OCI-LY3 (cell line): ENCODE data around the gene ARL10.

Experiments
- H2AFZ ChIP-seq: fragments of 200-600, 300-600 bp; shearing (Covaris generic); 2 replicates; pipeline ENCODE4 v1.6.0; 2014; ENCODE audit warnings: antibody characterized with exemption, low read depth, low read length
- H3K27ac ChIP-seq: fragments of 200-600, 300-600 bp; sonication (generic); 2 replicates; pipeline ENCODE4 v1.5.1; 2014; ENCODE audit warnings: mild to moderate bottlenecking, low read length, moderate library complexity, mixed read lengths
- H3K27me3 ChIP-seq: fragments of 200-600, 300-600 bp; sonication (generic); 2 replicates; pipeline ENCODE4 v1.6.1; 2014; ENCODE audit warnings: low read depth, low read length, mixed read lengths
- H3K36me3 ChIP-seq: fragments of 200-600, 300-600 bp; sonication (generic); replicated peaks from 2 replicates; pipeline ENCODE3; 2014; ENCODE audit warnings: low read depth, low read length, mixed read lengths
- H3K4me1 ChIP-seq: fragments of 300-600, 200-600 bp; sonication (generic); 2 replicates; pipeline ENCODE4 v1.6.1; 2014; ENCODE audit warnings: low read length, mixed read lengths
- H3K4me2 ChIP-seq: fragments of 200-600, 300-600 bp; sonication (generic); 2 replicates; pipeline ENCODE4 v1.6.1; 2014; ENCODE audit warnings: low read length, mixed read lengths
- H3K4me3 ChIP-seq: fragments of 300-600, 200-600 bp; sonication (generic); 2 replicates; pipeline ENCODE4 v1.5.1; 2014; ENCODE audit warnings: antibody characterized with exemption, mild to moderate bottlenecking, low read length, moderate library complexity
- H3K79me2 ChIP-seq: fragments of 300-600, 200-600 bp; shearing (Covaris generic); 2 replicates; pipeline ENCODE4 v1.6.1; 2014; ENCODE audit warnings: mild to moderate bottlenecking, low read length, mixed read lengths
- H3K9ac ChIP-seq: fragments of 300-600, 200-600 bp; shearing (Covaris generic); 2 replicates; pipeline ENCODE4 v1.6.0; 2014; ENCODE audit warnings: mild to moderate bottlenecking, low read length, moderate library complexity
- H3K9me3 ChIP-seq: fragments of 200-600, 300-600 bp; shearing (Covaris generic); 2 replicates; pipeline ENCODE4 v1.6.1; 2014; ENCODE audit warnings: low read length, mixed read lengths; ENCODE audit not compliant: insufficient read depth
- H4K20me1 ChIP-seq: fragments of 200-600, 300-600 bp; sonication (generic); 2 replicates; pipeline ENCODE4 v1.6.1; 2016; ENCODE audit warnings: low read length, mixed read lengths; ENCODE audit not compliant: insufficient read depth
- EZH2phosphoT487 ChIP-seq: fragments of 200-600 bp; shearing (Covaris generic); IDR thresholded peaks from 2 replicates; pipeline ENCODE4 v1.6.1; 2018; ENCODE audit warnings: antibody characterized with exemption, mixed run types, low read depth
- TF ChIP-seq, protein P1 (sequence below): fragments of 200-600, 300-600 bp; sonication (generic); IDR thresholded peaks from 2 replicates; pipeline ENCODE4 v1.5.1; 2014; ENCODE audit warnings: antibody characterized with exemption, low read length, low read depth

The ARL10 gene, protein sequence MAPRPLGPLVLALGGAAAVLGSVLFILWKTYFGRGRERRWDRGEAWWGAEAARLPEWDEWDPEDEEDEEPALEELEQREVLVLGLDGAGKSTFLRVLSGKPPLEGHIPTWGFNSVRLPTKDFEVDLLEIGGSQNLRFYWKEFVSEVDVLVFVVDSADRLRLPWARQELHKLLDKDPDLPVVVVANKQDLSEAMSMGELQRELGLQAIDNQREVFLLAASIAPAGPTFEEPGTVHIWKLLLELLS

DNA sequence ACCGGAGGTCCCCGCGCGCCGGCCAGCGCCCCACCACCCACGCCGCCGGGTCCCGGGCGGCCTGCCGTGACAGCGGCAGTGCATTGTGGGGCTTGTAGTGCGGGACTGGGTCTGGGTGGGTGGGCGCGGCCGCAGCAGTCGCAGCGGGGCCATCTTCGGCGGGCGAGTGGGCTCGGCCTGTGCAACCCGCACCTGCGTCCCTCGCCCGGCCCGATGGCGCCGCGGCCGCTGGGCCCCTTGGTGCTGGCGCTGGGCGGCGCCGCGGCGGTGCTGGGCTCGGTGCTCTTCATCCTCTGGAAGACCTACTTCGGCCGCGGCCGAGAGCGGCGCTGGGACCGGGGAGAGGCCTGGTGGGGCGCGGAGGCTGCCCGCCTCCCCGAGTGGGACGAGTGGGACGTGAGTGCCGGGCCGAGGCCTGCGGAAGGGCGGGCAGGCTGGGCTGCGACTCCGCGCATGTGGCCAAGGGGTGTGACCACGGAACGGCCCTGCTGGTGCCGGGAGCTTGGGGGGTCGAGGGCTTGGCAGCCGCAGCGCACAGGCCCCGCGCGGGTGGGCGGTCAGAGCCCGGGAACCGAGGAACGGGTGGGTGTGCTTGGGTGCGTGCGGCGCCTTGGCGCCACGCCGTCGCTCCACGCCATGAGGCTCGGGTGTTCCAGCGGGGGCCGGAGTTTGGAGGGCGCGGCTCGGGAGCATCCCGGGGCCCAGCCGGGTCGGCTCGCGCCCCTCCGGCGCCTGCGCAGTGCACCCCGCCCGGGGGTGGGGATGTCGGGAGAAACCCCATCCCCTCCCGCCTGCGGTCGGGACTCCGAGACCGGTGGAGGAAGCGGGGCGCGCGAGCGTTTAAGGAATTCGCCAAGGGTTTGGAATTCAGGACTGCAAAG, at the start of gene ARL10:
Gene ARL10, plus strand, starts transcription at position 137 of the 881 bp plus-strand sequence. Its CDS starts 77 bp downstream, at position 214.
- peak within 1 kb of the TSS; percentile 65 for H3K9ac ChIP-seq
- H3K4me2 ChIP-seq, result peak within 1 kb of the TSS; percentile 75

DNA sequence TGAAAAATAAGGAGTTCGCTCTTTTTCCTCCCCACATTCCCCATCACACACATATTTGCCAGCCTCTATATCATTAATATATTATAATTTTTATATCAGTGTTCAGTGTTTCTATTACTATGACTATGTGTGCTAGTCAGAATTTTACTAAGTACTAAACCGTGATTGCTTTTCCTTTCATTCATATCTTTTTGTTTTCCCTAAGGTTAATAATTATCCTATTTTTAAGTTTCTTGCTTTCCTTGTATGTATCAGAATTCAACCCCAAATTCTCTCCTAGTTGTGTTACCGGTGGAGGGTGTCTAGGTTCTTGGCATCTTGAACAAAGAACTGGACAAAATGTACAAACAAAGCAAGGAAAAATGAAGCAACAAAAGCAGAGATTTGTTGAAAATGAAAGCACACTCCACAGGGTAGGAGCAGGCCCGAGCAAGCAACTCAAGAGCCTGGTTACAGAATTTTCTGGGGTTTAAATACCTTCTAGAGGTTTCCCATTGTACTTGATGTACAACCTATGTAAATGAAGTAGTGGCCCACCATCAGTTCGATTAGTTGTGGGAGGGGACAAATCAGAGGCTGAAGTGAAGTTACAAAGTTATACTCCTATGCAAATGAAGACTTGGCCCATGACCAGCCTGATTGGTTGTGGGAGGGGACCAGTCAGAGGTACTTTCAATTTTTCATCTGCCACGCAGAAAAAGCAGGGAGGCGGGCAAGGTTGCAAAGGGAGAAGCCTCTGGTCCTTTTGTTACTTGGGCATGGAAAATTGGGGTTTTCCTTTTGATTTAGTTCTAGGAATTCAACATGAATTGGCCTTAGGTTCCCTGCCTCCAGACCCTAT, 47.5 kb upstream of the ARL10 start:
- Histone ChIP-seq H3K9me3 (no peaks in the 10 kb centered on the region), H2AFZ (no peak overlapping the region), H4K20me1 (no peaks in the 10 kb centered on the region), H3K36me3 (peaks cover 21% of the 10 kb centered on the region), H3K4me2 (no peak overlapping the region), H3K9ac (no peak overlapping the region), H3K27me3 (no peaks in the 10 kb centered on the region), H3K79me2 (no peaks in the 10 kb centered on the region), H3K4me1 (no peaks in the 10 kb centered on the region), H3K27ac (no peak overlapping the region), H3K4me3 (no peak overlapping the region)
- no peak for TF ChIP-seq EZH2phosphoT487
- TF ChIP-seq, protein P1, sequence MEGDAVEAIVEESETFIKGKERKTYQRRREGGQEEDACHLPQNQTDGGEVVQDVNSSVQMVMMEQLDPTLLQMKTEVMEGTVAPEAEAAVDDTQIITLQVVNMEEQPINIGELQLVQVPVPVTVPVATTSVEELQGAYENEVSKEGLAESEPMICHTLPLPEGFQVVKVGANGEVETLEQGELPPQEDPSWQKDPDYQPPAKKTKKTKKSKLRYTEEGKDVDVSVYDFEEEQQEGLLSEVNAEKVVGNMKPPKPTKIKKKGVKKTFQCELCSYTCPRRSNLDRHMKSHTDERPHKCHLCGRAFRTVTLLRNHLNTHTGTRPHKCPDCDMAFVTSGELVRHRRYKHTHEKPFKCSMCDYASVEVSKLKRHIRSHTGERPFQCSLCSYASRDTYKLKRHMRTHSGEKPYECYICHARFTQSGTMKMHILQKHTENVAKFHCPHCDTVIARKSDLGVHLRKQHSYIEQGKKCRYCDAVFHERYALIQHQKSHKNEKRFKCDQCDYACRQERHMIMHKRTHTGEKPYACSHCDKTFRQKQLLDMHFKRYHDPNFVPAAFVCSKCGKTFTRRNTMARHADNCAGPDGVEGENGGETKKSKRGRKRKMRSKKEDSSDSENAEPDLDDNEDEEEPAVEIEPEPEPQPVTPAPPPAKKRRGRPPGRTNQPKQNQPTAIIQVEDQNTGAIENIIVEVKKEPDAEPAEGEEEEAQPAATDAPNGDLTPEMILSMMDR, result no peak

More for the DNA sequence above, at the start of gene ARL10:
- TF ChIP-seq, protein P1, result no peak
- TF ChIP-seq EZH2phosphoT487, result no peak
- Histone ChIP-seq H3K9me3 (no peaks in the 10 kb centered on the region), H3K36me3 (no peaks in the 10 kb centered on the region), H3K27me3 (no peaks in the 10 kb centered on the region), H4K20me1 (no peaks in the 10 kb centered on the region), H2AFZ (peak within 1 kb of the TSS; percentile 59; the same call in 1 of the 2 replicates), H3K79me2 (peaks cover 10% of the 10 kb centered on the region), H3K27ac (no peak within 1 kb of the TSS), H3K4me3 (peak within 1 kb of the TSS; percentile 83), H3K4me1 (peaks cover 13% of the 10 kb centered on the region)

DNA sequence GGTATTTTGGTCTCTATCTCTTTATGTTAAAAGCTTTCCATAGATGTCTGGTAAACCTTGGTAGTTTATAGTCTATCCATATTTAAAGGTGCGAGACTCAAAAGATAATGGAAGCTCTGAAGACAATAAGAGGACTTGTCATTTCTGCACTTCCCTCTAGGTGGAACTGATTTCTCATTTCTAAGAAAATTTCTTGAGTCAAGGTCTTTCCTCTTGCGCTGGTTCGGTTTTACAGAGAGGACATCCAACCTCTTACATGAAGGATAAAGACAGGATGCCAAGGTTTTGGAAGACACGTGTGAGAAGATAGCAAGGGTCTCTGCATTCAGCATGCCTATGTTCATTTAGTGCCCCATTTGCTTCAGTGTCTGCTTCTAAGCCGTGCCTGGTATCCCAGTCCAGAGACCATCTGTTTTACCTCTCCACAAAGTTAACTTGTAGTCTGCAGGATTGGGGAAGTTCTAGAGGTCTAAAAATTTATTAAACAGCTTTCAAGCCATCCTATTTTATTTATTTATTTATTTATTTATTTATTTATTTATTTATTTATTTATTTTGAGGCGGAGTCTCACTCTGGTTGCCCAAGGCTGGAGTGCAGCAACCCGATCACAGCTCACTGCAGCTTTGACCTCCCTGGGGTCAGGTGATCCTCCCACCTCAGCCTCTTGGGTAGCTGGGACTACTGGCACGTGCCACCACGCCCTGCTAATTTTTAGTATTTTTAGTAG, 45.3 kb upstream of the ARL10 start:
- Histone ChIP-seq H3K9me3 (no peaks in the 10 kb centered on the region), H3K4me2 (no peak overlapping the region), H3K4me1 (no peaks in the 10 kb centered on the region), H3K4me3 (no peak overlapping the region), H3K79me2 (no peaks in the 10 kb centered on the region), H4K20me1 (no peaks in the 10 kb centered on the region), H3K27me3 (no peaks in the 10 kb centered on the region), H3K36me3 (peaks cover 19% of the 10 kb centered on the region), H3K27ac (no peak overlapping the region), H2AFZ (no peak overlapping the region), H3K9ac (no peak overlapping the region)
- TF ChIP-seq, protein P1, result peak; percentile 35
- TF ChIP-seq EZH2phosphoT487, result no peak
